Measurements from ENCODE around the gene WASF3. TPM values are rescaled to one million over a fixed set of nuclear protein-coding genes. Genes with fewer than 3 reads are reported as not detected.

Gene WASF3
- total and polyA plus RNA-seq, 2 of the 13 experiments (the other 11 are each of a cell fraction or from before 2014, with no cell fraction given): 10.4 to 17.2 TPM

DNA sequence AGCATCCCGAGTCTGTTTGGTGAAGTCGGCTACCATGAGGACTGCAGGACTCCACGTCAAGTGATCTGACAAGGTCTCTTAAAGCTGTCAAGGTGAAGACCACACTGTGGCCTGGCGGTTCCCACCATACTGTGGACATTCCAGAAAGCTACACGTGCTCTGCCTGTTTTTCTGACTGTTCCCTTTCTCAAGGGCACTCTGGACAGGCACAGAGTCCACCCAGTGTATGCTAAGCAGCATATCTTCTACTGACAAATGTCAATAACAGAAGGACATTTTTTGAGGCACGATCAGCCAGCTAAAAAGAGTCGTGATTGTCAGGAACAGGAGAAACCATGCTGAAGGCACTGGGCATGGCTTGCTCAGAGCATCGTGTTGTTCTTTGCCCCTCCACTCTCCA, 12.8 kb upstream of the WASF3 start (continued):
- TF ChIP-seq ZMAT5 (CRISPR knock-in tag; IDR thresholded peaks at IDR 0.05; ENCODE audit: borderline replicate concordance, low read depth) (no peak), FOXP1 (IDR thresholded peaks at IDR 0.05) (no peak), FOXP1 (CRISPR knock-in tag; IDR thresholded peaks at IDR 0.05) (0 out of 2 replicates have a peak, but pooled peaks have one; percentile 14), SOX6 (IDR thresholded peaks at IDR 0.05) (no peak), SOX6 (CRISPR knock-in tag; IDR thresholded peaks at IDR 0.05) (peak; percentile 55), MED8 (CRISPR knock-in tag; IDR thresholded peaks at IDR 0.05; ENCODE audit: insufficient replicate concordance) (no peak), DR1 (CRISPR knock-in tag; IDR thresholded peaks at IDR 0.05) (no peak), TRIM24 (CRISPR knock-in tag; IDR thresholded peaks at IDR 0.05) (no peak), ZIK1 (CRISPR knock-in tag; IDR thresholded peaks at IDR 0.05; ENCODE audit: borderline replicate concordance, low read depth) (no peak), RARG (CRISPR knock-in tag; IDR thresholded peaks at IDR 0.05; ENCODE audit: low read depth) (no peak), MLLT10 (CRISPR knock-in tag; IDR thresholded peaks at IDR 0.05) (no peak), NFKB2 (CRISPR knock-in tag; IDR thresholded peaks at IDR 0.05; ENCODE audit: borderline replicate concordance) (no peak), RFXAP (CRISPR knock-in tag; IDR thresholded peaks at IDR 0.05; ENCODE audit: borderline replicate concordance) (no peak), RORA (CRISPR knock-in tag; IDR thresholded peaks at IDR 0.05) (no peak), EP300 (IDR thresholded peaks at IDR 0.05; ENCODE audit: low read depth in 2 of 2, low read length in 2 of 2) (no peak), EP300 (CRISPR knock-in tag; IDR thresholded peaks at IDR 0.05; ENCODE audit: borderline replicate concordance) (no peak), ZSCAN12 (CRISPR knock-in tag; IDR thresholded peaks at IDR 0.05) (no peak), KDM6A (CRISPR knock-in tag; IDR thresholded peaks at IDR 0.05; ENCODE audit: low read depth) (no peak), ZNF672 (CRISPR knock-in tag; IDR thresholded peaks at IDR 0.05) (no peak), ZNF549 (CRISPR knock-in tag; IDR thresholded peaks at IDR 0.05) (no peak), ZFP62 (CRISPR knock-in tag; IDR thresholded peaks at IDR 0.05) (no peak), GFI1 (CRISPR knock-in tag; IDR thresholded peaks at IDR 0.05; ENCODE audit: borderline replicate concordance) (no peak)
- TF ChIP-seq, protein P1, sequence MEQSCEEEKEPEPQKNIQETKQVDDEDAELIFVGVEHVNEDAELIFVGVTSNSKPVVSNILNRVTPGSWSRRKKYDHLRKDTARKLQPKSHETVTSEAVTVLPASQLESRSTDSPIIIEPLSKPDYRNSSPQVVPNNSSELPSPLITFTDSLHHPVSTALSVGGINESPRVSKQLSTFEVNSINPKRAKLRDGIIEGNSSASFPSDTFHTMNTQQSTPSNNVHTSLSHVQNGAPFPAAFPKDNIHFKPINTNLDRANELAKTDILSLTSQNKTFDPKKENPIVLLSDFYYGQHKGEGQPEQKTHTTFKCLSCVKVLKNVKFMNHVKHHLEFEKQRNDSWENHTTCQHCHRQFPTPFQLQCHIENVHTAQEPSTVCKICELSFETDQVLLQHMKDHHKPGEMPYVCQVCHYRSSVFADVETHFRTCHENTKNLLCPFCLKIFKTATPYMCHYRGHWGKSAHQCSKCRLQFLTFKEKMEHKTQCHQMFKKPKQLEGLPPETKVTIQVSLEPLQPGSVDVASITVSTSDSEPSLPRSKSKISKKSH (CRISPR knock-in tag; IDR thresholded peaks at IDR 0.05; ENCODE audit: borderline replicate concordance): no peak
- TF ChIP-seq, protein P2, sequence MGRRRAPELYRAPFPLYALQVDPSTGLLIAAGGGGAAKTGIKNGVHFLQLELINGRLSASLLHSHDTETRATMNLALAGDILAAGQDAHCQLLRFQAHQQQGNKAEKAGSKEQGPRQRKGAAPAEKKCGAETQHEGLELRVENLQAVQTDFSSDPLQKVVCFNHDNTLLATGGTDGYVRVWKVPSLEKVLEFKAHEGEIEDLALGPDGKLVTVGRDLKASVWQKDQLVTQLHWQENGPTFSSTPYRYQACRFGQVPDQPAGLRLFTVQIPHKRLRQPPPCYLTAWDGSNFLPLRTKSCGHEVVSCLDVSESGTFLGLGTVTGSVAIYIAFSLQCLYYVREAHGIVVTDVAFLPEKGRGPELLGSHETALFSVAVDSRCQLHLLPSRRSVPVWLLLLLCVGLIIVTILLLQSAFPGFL (CRISPR knock-in tag; IDR thresholded peaks at IDR 0.05): no peak
- TF ChIP-seq, protein P3, sequence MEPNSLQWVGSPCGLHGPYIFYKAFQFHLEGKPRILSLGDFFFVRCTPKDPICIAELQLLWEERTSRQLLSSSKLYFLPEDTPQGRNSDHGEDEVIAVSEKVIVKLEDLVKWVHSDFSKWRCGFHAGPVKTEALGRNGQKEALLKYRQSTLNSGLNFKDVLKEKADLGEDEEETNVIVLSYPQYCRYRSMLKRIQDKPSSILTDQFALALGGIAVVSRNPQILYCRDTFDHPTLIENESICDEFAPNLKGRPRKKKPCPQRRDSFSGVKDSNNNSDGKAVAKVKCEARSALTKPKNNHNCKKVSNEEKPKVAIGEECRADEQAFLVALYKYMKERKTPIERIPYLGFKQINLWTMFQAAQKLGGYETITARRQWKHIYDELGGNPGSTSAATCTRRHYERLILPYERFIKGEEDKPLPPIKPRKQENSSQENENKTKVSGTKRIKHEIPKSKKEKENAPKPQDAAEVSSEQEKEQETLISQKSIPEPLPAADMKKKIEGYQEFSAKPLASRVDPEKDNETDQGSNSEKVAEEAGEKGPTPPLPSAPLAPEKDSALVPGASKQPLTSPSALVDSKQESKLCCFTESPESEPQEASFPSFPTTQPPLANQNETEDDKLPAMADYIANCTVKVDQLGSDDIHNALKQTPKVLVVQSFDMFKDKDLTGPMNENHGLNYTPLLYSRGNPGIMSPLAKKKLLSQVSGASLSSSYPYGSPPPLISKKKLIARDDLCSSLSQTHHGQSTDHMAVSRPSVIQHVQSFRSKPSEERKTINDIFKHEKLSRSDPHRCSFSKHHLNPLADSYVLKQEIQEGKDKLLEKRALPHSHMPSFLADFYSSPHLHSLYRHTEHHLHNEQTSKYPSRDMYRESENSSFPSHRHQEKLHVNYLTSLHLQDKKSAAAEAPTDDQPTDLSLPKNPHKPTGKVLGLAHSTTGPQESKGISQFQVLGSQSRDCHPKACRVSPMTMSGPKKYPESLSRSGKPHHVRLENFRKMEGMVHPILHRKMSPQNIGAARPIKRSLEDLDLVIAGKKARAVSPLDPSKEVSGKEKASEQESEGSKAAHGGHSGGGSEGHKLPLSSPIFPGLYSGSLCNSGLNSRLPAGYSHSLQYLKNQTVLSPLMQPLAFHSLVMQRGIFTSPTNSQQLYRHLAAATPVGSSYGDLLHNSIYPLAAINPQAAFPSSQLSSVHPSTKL (CRISPR knock-in tag; IDR thresholded peaks at IDR 0.05): peak; percentile 49; the same call in 1 of the 2 replicates
- TF ChIP-seq, protein P4, sequence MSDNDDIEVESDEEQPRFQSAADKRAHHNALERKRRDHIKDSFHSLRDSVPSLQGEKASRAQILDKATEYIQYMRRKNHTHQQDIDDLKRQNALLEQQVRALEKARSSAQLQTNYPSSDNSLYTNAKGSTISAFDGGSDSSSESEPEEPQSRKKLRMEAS (IDR thresholded peaks at IDR 0.05): peak; percentile 72

All from HepG2 (cell line).